ENCODE measurements around the gene SAMD11. TPM values are rescaled to one million over a fixed set of nuclear protein-coding genes. Genes with fewer than 3 reads are reported as not detected.

Gene SAMD11
- total RNA-seq, 1 donor from 2014 or later: 46.2 TPM

GRCh38 chr1:970242-970972, 46.7 kb downstream of the SAMD11 start:
- peaks cover 3% of the 10 kb centered on the region for H3K9me3 Mint-ChIP-seq (ENCODE audit: unreplicated experiment)
- TF ChIP-seq CTCF (IDR thresholded peaks at IDR 0.05; ENCODE audit: partially characterized antibody, unreplicated experiment): no peak
- peaks cover 6% of the 10 kb centered on the region for H3K4me1 Mint-ChIP-seq (ENCODE audit: low read depth, unreplicated experiment)
- H3K27ac Mint-ChIP-seq (ENCODE audit: unreplicated experiment): no peak overlapping the region
- peaks cover 16% of the 10 kb centered on the region for H3K27me3 Mint-ChIP-seq (ENCODE audit: unreplicated experiment)
- DNase-seq: no peak
- H3K36me3 Mint-ChIP-seq (ENCODE audit: unreplicated experiment): no peaks in the 10 kb centered on the region
- H3K4me3 Mint-ChIP-seq (ENCODE audit: unreplicated experiment): no peak overlapping the region

- H3K27me3 Mint-ChIP-seq (ENCODE audit: unreplicated experiment): peaks cover 18% of the 10 kb centered on the region
- no peak overlapping the region for H3K27ac Mint-ChIP-seq (ENCODE audit: unreplicated experiment)
- TF ChIP-seq CTCF (IDR thresholded peaks at IDR 0.05; ENCODE audit: partially characterized antibody, unreplicated experiment): no peak
- H3K4me1 Mint-ChIP-seq (ENCODE audit: low read depth, unreplicated experiment): peaks cover 6% of the 10 kb centered on the region
- H3K36me3 Mint-ChIP-seq (ENCODE audit: unreplicated experiment): no peaks in the 10 kb centered on the region
- H3K4me3 Mint-ChIP-seq (ENCODE audit: unreplicated experiment): no peak overlapping the region
- peaks cover 3% of the 10 kb centered on the region for H3K9me3 Mint-ChIP-seq (ENCODE audit: unreplicated experiment)
- no peak for DNase-seq
These were observed 47.4 kb downstream of the SAMD11 start for GRCh38 chr1:970973-971730.

- DNase-seq: no peak
- peaks cover 6% of the 10 kb centered on the region for H3K4me1 Mint-ChIP-seq (ENCODE audit: low read depth, unreplicated experiment)
- TF ChIP-seq CTCF (IDR thresholded peaks at IDR 0.05; ENCODE audit: partially characterized antibody, unreplicated experiment): no peak
- H3K27me3 Mint-ChIP-seq (ENCODE audit: unreplicated experiment): peaks cover 17% of the 10 kb centered on the region
- H3K27ac Mint-ChIP-seq (ENCODE audit: unreplicated experiment): no peak overlapping the region
- peaks cover 3% of the 10 kb centered on the region for H3K9me3 Mint-ChIP-seq (ENCODE audit: unreplicated experiment)
- no peak overlapping the region for H3K4me3 Mint-ChIP-seq (ENCODE audit: unreplicated experiment)
- H3K36me3 Mint-ChIP-seq (ENCODE audit: unreplicated experiment): no peaks in the 10 kb centered on the region
These were observed 48.2 kb downstream of the SAMD11 start for GRCh38 chr1:971751-972506.

- no peak for TF ChIP-seq CTCF (IDR thresholded peaks at IDR 0.05; ENCODE audit: partially characterized antibody, unreplicated experiment)
- H3K27me3 Mint-ChIP-seq (ENCODE audit: unreplicated experiment): peaks cover 15% of the 10 kb centered on the region
These were observed 49.2 kb downstream of the SAMD11 start for GRCh38 chr1:972726-973458.

More at GRCh38 chr1:972726-973458, 49.2 kb downstream of the SAMD11 start:
- Mint-ChIP-seq H3K27ac (ENCODE audit: unreplicated experiment) (no peak overlapping the region), H3K4me3 (ENCODE audit: unreplicated experiment) (no peak overlapping the region), H3K4me1 (ENCODE audit: low read depth, unreplicated experiment) (peaks cover 6% of the 10 kb centered on the region), H3K36me3 (ENCODE audit: unreplicated experiment) (no peaks in the 10 kb centered on the region), H3K9me3 (ENCODE audit: unreplicated experiment) (peaks cover 3% of the 10 kb centered on the region)
- no peak for DNase-seq
